Myocyte (in vitro differentiated cells): ENCODE results near the gene RAB1A. TPM values are rescaled to one million over a fixed set of nuclear protein-coding genes. Genes with fewer than 3 reads are reported as not detected.
"Not testable (repeated sequence)": the region's sequence is repeated elsewhere in the genome, so short reads cannot be mapped to it uniquely, and the experiment has no call there.

Source experiments
- DNase-seq: peaks from one replicate; pipeline ENCODE4 v3.0.0-alpha.2; 2012; ENCODE audit warnings: low read depth
- polyA plus RNA-seq: library from polyadenylated mRNA; unstranded; fragments of >200 nt; gene quantifications from one replicate; pipeline ENCODE4 v1.2.1, GENCODE V29; 2012; ENCODE audit warnings: missing spikeins
- total RNA-seq: library from RNA; depleted of rRNA; stranded (reverse); fragments of >200 nt; gene quantifications from 2 replicates; pipeline ENCODE4 v1.2.3, GENCODE V29; 2014

Gene RAB1A
- 72.4 and 117 TPM in 2 replicates for total RNA-seq
- polyA plus RNA-seq, result 195 TPM

DNA sequence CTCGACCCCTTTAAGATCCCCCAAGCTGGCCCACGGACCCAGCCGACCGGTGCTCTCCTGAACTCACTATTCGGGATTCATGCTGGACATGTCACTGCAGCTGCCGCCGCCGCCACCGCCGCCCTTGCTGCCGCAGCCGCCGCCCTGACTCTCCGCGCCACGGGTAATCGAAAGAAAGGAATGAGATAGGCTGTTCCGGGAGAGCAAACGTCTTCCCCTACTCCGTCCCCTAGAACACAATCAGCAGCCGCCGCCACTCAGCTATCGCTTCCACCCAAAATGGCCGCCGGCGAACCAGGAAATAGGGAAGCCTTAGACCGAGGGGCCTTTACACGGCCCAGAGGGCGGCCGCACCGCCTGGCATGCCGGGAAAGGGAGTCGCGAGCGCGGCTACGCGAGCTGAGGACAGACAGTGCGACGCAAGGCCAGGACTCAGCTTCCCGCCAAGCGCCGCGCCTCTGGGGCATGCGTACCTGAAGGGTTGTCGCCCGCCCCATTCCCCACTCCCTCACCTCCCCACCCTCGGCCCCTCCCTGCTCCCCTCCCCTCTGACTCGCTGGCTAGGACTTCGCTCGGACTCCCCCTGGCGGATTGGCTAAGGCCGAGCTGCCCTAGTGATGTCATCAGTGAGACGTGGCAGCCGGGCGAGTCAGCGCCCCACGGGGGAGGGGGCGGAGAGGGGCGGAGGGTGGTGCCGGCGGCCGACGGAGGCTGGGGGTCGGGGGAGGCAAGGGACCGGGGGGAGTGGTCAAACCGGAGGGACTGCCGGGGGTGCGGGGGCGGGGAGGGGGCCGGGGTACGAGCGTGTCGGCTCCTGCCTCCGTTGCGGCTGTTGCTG lies at the start of gene RAB1A:
RAB1A (minus strand) TSS at position 281 of the 838 bp plus-strand sequence; CDS start at position 90, 191 bp downstream.
- DNase-seq, result peak; percentile 100

DNA sequence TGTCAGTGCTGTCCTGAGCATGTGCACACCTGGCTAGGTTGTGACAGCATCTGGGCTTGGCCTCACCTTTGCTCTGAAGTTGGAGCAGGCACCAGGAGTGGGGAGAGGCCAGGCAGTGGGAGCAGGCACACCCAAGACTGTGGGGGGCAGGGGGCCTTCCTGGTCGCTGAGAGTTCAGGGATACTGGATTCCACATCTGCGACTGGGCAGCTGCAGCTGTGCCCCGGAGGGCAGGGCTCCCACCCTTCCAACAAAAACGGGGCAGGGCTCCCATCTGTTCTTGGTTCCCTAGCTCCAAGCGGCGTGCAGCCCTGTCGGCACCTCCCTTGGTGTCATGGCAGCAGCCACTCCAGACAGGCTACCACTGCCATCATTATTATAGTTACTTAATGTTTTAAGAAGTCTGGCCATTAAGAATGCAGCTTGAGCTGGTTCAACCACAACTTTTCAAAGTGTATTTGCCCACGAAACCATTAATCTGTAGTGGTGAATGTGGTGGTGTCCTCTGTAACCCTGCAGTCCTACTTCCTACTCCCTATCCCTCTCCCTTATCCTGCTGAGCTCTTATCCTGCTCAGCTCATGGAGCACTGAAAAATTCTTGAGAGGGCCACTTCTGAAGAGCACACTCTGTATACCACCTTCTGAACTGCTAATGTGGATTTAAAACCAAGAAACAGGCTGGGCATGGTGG lies 48.0 kb upstream of the RAB1A start:
- peak; percentile 75 for DNase-seq

DNA sequence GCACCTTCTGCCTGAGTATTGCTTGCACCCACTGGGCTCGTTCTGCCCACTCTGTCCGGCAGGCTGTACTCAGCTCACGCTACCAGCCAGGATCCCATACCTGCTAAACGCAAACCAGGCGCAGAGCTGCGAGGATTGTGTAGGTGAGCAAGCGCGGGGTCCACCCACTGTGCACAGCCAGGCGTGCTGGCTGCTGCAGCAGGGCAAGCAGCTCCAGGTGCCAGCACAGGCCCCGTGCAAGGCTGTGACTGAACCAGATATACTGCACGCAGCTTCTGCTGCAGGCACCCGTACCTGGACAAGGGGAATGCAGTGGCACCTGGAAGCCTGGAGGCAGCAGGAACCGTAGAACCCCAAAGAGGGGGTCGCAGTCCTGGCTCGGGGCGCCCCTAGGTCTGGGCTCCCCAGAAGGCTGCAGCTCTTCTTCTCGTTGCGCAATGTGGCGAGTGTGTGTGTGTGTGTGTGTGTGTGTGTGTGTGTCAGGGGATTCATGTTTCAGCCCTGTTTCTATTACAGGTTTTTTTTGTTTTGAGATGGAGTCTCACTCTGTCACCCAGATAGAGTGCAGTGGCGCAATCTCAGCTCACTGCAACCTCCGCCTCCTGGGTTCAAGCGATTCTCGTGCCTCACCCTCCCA lies 46.1 kb upstream of the RAB1A start:
- no peak for DNase-seq

DNA sequence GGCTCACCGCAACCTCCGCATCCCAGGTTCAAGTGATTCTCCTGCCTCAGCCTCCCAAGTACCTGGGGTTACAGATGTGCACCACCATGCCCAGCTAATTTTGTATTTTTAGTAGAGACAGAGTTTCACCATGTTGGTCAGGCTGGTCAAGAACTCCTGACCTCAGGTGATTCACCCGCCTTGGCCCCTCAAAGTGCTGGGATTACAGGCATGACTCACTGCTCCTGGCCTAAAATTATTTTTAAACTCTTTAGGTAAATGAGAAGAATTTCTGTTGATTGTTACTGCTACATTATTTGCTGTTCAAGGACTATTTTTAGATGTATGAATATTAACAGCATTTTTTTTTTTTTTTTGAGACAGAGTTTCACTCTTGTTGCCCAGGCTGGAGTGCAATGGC lies 44.1 kb upstream of the RAB1A start:
- not testable (repeated sequence) for DNase-seq

DNA sequence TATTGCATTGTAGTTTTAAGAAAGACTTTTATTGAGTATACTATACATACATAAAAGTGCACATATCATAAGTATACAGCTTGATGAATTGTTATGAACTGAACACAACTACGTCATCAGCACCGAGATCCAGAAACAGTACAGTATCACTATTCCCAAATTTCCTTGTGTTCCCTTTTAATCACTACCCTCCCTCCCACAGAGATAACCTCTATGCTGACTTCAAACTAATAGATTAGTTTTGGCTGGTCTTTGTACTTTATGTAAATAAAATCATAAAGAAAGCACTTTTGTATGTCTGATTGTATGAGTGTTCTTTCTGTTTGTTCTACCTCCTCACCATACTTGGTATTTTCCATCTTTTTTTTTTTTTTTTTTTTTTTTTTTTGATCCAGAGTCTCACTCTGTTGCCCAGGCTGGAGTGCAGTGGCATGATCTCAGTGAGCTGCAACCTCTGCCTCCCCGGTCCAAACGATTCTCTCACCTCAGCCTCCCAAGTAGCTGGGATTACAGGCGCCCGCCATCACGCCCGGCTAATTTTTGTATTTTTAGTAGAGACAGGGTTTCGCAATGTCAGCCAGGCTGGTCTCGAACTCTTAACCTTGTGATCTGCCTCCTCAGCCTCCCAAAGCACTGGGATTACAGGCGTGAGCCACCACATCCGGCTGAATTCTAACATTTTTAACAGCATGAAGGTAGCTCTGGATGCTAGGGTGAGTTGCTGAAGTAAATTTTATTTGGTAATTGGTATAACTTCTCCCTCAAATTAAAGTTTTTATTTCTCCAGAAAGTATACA lies 43.3 kb upstream of the RAB1A start:
- no peak for DNase-seq

DNA sequence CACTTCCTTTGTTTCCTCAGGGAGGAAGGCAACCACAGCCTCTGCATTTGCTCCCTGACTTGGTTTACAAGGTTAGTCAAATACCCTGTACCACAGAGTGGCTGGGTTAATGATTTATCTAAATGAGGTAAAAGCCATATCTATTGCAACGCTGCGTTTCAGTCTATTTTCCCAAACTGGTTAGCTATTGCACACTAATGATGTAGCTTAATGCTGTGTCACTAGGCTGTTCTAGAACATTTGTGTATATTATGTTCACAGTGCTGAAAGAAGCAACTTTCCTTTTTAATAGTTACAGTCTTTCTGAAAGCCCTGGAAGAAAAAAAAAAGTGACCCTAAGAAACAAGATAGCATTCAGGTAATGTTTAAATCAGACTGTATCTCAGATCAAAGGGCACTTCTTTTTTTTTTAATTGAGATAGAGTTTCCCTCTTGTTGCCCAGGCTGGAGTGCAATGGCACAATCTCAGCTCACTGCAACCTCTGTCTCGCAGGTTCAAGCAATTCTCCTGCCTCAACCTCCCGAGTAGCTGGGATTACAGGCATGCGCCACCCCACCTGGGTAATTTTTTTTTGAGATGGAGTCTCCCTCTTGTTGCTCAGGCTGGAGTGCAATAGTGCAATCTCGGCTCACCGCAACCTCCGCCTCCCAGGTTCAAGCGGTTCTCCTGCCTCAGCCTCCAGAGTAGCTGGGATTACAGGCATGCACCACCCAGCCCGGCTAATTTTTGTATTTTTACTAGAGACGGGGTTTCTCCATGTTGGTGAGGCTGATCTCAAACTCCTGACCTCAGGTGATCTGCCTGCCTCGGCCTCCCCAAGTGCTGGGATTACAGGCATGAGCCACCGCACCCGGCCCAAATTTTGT lies 40.9 kb upstream of the RAB1A start:
- not testable (repeated sequence) for DNase-seq

DNA sequence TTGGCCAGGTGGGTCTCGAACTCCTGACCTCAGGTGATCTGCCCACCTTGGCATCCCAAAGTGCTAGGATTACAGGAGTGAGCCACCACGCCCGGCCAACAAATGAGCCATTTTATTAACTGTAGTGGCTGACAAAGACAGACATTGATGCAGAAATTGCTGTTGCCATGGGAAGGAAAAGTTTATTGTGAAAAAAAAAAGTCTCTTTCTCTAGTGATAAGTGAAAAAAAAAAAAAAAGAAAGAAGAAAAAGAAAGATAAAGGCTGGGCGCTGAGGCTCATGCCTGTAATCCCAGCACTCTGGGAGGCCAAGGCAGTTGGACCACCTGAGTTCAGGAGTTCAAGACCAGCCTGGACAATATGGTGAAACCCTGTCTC lies 39.8 kb upstream of the RAB1A start:
- no peak for DNase-seq

DNA sequence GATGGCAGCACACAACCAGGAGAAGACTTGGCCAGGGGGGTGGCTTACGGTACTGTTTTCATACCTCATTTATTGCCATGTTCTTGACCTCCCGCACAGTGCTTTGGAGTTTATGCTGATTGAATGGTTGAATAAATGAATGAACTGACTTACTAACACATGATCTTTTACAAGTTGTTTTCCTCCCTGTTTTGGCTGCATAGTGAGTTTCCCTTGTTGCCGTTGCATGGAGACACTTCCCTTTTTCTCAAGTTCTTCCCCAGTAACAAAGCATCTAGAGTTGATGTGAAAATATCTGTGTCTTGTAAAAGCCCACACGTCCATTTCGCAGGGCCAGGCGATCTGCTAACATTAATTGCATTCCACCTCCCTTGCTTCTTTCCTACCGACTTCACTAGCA lies 35.7 kb upstream of the RAB1A start:
- no peak for DNase-seq

DNA sequence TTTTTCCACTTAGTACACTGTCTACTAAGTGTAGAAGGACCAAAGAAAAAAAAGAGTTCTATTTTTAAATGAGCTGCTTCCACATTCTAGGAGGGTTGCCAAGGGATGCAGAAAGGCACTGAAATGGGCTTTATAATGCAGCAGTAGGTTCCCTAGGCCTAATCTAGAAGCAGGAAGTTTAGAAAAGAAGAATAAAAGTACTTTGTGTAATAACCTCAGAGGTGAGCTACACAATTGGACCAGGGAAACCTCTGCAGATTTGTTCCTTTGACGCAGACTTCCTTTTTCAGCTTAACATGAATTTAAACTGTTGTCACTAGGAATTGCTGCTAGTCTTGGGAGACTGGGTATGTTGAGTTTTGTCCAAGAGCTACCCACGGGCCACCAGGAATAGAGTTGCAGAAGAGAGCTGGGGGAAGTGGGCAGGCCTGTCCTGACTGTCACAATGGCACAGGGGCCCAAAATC lies 34.6 kb upstream of the RAB1A start:
- peak; percentile 49 for DNase-seq

DNA sequence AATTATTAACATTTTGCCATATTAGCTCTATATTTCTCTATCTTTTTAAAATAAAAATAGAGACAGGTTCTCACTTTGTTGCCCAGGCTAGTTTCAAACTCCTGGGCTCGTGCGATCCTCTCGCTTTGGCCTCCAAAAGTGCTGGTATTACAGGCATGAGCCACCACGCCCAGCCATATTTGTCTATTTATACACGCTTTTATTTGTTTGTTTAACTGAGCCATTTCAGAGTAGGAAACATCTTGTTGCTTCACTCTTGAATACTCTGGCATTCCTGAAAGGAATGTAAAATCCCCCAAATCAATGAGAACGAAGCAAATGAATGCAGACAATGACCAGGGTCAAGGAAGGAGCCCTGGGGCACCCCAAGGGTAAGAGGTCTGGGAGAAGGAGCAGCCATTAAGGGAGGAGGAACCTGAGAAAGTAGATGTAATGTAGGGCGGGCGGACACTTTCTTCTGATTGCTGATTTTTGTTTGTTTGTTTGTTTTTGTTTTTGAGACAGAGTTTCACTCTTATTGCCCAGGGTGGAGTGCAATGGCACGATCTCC lies 31.7 kb upstream of the RAB1A start:
- DNase-seq, result no peak

DNA sequence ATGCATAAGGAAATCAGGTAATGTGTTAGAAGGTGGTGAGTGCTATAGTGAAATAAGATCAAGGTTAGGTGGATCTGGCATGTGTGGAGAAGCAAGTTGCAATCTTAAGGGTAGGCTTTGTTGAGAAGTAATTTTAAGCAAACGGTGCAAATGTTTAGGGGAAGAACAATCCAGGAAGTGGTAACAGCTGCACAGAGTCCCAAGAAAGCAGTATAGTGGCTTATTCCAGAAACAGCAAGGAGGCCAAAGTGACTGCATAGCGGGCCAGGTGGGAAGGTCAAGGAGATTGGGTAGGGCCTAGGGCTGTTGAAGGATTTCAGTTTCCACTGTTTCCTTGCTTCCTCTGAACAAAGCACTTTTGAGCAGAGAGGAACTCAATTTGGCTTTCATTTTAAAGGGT lies 30.0 kb upstream of the RAB1A start:
- peak; percentile 3 for DNase-seq

DNA sequence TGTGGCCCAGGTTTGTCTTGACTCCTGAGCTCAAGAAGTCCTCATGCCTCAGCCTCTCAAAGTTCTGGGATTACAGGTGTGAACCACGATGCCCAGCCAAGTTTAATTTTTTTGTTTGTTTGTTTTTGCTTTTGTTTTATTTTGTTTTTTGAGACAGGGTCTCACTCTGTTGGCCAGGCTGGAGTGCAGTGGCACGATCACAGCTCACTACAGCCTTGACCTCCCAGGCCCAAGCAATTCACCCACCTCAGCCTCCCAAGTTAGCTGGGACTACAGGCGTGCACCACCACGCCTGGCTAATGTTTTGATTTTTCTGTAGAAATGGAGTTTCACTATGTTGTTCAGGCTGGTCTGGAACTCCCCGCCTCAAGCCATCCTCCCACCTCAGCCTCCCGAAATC lies 29.4 kb upstream of the RAB1A start:
- DNase-seq, result no peak

DNA sequence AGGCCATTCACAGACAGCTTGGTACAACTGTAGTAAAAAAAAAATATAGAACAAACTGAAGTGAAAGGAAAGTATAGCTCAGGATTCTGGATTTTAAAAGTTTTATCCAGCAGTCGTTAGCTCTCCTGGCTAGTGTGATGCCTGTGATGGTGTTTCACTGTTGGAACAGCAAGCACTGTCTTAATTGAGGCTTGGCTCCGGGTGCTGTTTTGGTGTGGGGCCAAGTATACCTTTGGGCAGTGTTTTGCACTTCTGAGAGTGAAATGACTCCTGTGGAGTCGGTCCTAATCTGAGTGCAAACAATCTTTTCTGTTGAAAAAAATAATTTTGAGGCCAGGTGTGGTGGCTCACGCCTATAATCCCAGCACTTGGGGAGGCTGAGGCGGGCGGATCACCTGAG lies 28.7 kb upstream of the RAB1A start:
- DNase-seq, result no peak

DNA sequence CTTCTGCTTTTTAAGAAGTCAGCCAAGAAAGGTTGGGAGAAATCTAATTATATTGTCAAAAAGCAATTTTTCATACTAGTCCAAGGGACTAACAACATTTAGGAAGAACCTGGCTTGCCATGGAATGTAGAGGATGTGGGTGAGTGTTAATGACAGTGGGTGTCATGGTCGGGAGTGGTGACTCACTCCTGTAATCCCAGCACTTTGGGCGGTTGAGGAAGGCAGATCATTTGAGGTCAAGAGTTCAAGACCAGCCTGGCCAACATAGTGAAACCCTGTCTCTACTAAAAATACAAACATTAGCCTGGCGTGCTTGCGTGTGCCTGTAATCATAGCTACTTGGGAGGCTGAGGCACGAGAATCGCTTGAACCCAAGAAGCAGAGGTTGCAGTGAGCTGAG lies 27.9 kb upstream of the RAB1A start:
- peak; percentile 6 for DNase-seq

DNA sequence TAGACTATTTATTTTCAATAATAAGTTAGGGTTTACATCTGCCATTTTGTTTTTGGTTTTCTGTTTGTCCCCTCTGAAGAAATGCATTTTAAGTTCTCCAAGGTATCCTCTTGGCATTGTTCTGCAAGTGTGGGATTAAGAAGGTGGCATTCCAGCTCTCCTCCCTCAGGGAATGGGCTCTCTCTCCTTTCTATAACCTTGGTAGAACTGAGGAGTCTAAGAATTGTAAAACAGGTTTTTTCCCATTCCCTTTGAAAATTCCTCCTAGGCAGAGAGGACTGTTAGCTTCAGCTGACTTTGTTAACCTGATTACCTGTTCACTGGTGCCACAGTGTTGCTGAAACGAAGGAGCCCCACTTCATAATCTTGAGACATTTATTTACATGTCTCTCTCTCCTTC lies 26.1 kb upstream of the RAB1A start:
- DNase-seq, result no peak

DNA sequence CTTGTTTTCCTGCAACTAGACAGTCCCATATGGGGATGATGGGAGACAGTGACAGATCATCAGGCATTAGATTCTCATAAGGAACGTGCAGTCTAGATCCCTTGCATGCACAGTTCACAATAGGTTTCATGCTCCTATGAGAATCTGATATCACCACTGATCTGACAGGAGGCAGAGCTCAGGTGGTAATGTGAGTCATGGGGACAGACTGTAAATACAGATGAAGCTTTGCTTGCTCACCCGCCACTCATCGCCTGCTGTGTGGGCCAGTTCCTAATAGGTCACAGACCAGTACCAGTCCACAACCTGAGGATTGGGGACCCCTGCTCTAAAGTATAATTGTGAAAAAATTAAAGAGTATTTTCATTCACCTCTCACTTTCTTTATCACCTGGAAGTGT lies 23.6 kb upstream of the RAB1A start:
- DNase-seq, result no peak

DNA sequence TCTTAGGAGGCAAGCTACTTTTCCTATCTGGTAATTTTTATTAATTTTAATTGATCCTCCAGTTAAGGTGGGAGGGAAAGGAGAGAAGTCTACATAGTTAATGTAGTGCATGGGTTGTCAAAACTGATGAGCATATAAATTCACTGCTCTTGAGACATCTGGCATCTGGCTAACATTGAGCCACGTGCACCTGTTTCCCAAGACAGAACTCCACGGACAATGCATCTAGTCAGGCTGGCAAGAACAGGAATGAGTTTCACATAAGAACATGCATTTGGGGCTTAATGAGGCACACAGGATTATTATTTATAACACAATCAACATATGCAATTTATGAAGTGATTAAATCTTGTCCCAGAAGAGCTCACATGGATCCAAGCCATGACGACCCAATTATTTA lies 16.2 kb upstream of the RAB1A start:
- peak; percentile 53 for DNase-seq

DNA sequence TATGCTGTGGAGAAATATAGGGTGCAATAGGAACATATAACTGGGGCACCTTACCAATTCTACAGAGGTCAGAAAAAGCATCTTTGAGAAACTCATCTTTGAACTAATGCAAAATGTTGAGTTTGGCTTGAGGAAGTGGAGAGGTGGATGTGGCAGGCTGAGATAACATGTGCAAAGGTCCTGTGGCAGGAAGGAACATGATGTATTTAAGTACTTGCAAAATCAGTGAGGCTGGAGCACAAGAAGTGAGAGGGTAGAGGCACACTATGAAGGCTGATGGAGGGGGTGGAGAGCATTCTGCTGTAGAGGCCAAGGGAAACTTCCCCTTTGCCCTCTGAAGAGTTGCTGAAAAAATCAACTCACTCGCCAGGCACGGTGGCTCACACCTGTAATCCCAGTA lies 14.7 kb upstream of the RAB1A start:
- DNase-seq, result no peak

DNA sequence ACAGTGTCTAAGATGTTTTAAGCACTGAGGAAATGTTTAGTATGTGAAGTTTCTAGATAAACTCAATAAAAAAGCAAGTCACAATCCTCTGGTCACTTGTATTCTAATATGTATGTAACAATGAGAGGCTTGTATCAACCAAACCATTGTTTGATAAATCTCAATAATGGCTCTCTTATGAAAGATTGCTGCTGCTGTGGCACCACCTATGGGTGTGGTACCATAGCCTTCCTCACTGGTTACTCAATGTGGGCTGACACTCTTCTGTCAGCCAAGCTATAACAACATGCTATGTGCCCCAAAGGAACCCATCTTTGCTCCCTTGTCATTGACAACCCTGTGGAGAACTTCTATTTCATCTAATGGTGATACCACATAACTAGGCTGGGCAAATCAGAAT lies 12.6 kb upstream of the RAB1A start:
- no peak for DNase-seq

DNA sequence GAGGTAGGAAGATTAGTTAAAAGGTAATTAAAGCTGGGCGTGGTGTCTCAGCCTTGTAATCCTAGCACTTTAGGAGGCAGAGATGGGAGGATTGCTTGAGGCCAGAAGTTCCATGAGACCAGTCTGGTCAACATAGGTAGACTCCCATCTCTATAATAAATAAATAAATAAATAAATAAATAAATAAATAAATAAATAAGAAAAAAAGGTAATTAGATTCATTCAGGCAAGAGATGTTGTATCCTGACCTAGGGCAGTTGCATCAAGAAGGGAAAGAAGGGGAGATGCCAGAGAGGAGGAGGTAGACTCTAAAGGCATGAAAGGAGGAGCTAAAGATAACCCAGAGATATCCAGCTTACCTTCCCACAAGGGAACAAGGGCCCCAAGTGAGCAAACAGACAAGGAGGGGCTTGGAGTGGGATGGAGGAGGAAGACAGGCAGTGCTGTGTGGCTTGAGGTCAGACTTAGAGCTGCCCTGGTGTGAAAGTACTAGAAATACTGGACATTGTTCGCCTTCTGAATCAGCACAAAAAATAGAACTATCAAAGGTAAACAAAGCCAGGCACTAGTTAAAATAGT lies 7.4 kb upstream of the RAB1A start:
- no peak for DNase-seq
